ENCODE measurements around the gene ADH7. TPM values are rescaled to one million over a fixed set of nuclear protein-coding genes. Genes with fewer than 3 reads are reported as not detected.
A peak's percentile ranks its signal among the peaks of the same experiment; 100 is the strongest.

Gene ADH7
- total RNA-seq, 6 donors from 2014 or later, result 0.15 to 9.2 (median 0.30) TPM; not detected in 3

GRCh38 chr4:99458911-99459447, 23.8 kb upstream of the ADH7 start:
- Histone ChIP-seq H3K27me3 (no peaks in the 10 kb centered on the region), H3K27ac (no peak overlapping the region), H3K36me3 (no peaks in the 10 kb centered on the region), H3K4me1 (no peaks in the 10 kb centered on the region), H3K9me3 (no peaks in the 10 kb centered on the region), H3K4me3 (no peak overlapping the region)
- 67 to 78% methylated on average over 6 of the region's 6 CpGs for WGBS, 2 donors
- TF ChIP-seq EP300 (IDR thresholded peaks at IDR 0.05) (no peak), POLR2A (IDR thresholded peaks at IDR 0.05) (no peak), POLR2AphosphoS5 (IDR thresholded peaks at IDR 0.05) (no peak), CTCF (IDR thresholded peaks at IDR 0.05) (no peak)
- no peak for DNase-seq
- ATAC-seq (ENCODE audit: low FRiP score in 2 of 2), result no peak

GRCh38 chr4:99457676-99458075, 22.5 kb upstream of the ADH7 start:
- no peak overlapping the region for H3K4me3 ChIP-seq
- no peak for ATAC-seq (ENCODE audit: low FRiP score in 2 of 2)
- TF ChIP-seq POLR2AphosphoS5 (IDR thresholded peaks at IDR 0.05) (no peak), CTCF (IDR thresholded peaks at IDR 0.05) (no peak), POLR2A (IDR thresholded peaks at IDR 0.05) (no peak), EP300 (IDR thresholded peaks at IDR 0.05) (no peak)

GRCh38 chr4:99457270-99457669, 22.1 kb upstream of the ADH7 start:
- Histone ChIP-seq H3K4me1 (no peaks in the 10 kb centered on the region), H3K9me3 (peaks cover 0 to 3% (median under 1%) of the 10 kb centered on the region in 4 donors), H3K4me3 (no peak overlapping the region), H3K27me3 (no peaks in the 10 kb centered on the region), H3K27ac (no peak overlapping the region), H3K36me3 (no peaks in the 10 kb centered on the region)
- TF ChIP-seq POLR2A (IDR thresholded peaks at IDR 0.05) (no peak), POLR2AphosphoS5 (IDR thresholded peaks at IDR 0.05) (no peak), CTCF (IDR thresholded peaks at IDR 0.05) (no peak)
- no peak for ATAC-seq (ENCODE audit: low FRiP score in 2 of 2)
- DNase-seq, result no peak
- 72 to 86% methylated on average over 4 of the region's 4 CpGs for WGBS, 2 donors

More at GRCh38 chr4:99457676-99458075, 22.5 kb upstream of the ADH7 start:
- no peaks in the 10 kb centered on the region for H3K9me3 ChIP-seq
- no peaks in the 10 kb centered on the region for H3K27me3 ChIP-seq
- no peak for DNase-seq
- H3K4me1 ChIP-seq, result no peaks in the 10 kb centered on the region
- no peaks in the 10 kb centered on the region for H3K36me3 ChIP-seq
- no peak overlapping the region for H3K27ac ChIP-seq

GRCh38 chr4:99447513-99447912, 12.4 kb upstream of the ADH7 start:
- peaks cover 0 to 4% (median 1%) of the 10 kb centered on the region in 4 donors for H3K9me3 ChIP-seq
- H3K27me3 ChIP-seq, result no peaks in the 10 kb centered on the region
- no peaks in the 10 kb centered on the region for H3K4me1 ChIP-seq
- TF ChIP-seq EP300 (IDR thresholded peaks at IDR 0.05), result no peak
- TF ChIP-seq POLR2A (IDR thresholded peaks at IDR 0.05), result no peak
- no peak for TF ChIP-seq POLR2AphosphoS5 (IDR thresholded peaks at IDR 0.05)
- no peak for TF ChIP-seq CTCF (IDR thresholded peaks at IDR 0.05)
- no peak overlapping the region for H3K27ac ChIP-seq
- no peak overlapping the region for H3K4me3 ChIP-seq
- DNase-seq, result no peak
- H3K36me3 ChIP-seq, result no peaks in the 10 kb centered on the region
- 96 to 97% methylated on average over 3 of the region's 3 CpGs for WGBS, 2 donors
- no peak for ATAC-seq (ENCODE audit: low FRiP score in 2 of 2)

GRCh38 chr4:99447079-99447478, 11.9 kb upstream of the ADH7 start:
- H3K9me3 ChIP-seq, result peaks cover 0 to 2% (median 0%) of the 10 kb centered on the region in 4 donors
- H3K27ac ChIP-seq, result no peak overlapping the region
- 8 to 10% methylated on average over 3 of the region's 3 CpGs for WGBS, 2 donors
- DNase-seq (peak in 1 of 2 donors; percentile 30), ATAC-seq (ENCODE audit: low FRiP score in 2 of 2) (no peak)
- H3K36me3 ChIP-seq, result no peaks in the 10 kb centered on the region
- TF ChIP-seq POLR2A (IDR thresholded peaks at IDR 0.05), result no peak
- TF ChIP-seq EP300 (IDR thresholded peaks at IDR 0.05), result no peak
- H3K4me1 ChIP-seq, result no peaks in the 10 kb centered on the region
- H3K27me3 ChIP-seq, result no peaks in the 10 kb centered on the region
- H3K4me3 ChIP-seq, result no peak overlapping the region

All from upper lobe of left lung (tissue), 6 donors.